GM18870 (cell line): Measurements from ENCODE around the gene MUC20.
"Not testable (repeated sequence)": the region's sequence is repeated elsewhere in the genome, so short reads cannot be mapped to it uniquely, and the experiment has no call there.

ENCODE experiments used
- ATAC-seq: cut with Tn5 transposase; IDR thresholded peaks from one replicate; pipeline ENCODE4 v1.9.1; 2021; ENCODE audit warnings: moderate library complexity; ENCODE audit not compliant: unreplicated experiment

Gene MUC20, protein sequence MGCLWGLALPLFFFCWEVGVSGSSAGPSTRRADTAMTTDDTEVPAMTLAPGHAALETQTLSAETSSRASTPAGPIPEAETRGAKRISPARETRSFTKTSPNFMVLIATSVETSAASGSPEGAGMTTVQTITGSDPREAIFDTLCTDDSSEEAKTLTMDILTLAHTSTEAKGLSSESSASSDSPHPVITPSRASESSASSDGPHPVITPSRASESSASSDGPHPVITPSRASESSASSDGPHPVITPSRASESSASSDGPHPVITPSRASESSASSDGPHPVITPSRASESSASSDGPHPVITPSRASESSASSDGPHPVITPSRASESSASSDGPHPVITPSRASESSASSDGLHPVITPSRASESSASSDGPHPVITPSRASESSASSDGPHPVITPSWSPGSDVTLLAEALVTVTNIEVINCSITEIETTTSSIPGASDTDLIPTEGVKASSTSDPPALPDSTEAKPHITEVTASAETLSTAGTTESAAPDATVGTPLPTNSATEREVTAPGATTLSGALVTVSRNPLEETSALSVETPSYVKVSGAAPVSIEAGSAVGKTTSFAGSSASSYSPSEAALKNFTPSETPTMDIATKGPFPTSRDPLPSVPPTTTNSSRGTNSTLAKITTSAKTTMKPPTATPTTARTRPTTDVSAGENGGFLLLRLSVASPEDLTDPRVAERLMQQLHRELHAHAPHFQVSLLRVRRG

GRCh38 chr3:195720831-195721506 lies at the start of gene MUC20:
MUC20 (plus strand) TSS chr3:195720978; CDS start chr3:195721008, 30 bp downstream.
- not testable (repeated sequence) for ATAC-seq

DNA sequence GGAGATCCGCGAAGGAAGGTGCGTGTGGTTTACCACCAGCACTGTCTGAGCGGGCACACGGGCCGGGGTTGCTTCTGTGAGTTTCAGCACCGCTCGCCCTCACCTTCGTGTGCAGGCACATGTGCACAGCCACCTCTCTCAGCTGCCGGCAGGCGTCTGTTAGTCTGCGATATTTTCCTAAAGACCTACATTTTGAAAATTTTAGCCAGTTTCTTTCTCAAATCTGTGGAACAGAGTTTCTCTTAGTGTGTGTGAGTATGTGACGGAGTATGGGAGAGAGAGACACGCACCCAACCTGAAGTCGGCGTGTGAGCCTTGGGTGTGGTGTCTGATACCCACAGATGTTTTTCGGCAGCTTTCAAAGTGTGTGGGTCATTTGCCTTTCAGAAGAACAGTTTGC lies 49.5 kb upstream of the MUC20 start:
- not testable (repeated sequence) for ATAC-seq

- not testable (repeated sequence) for ATAC-seq
These were observed 47.1 kb upstream of the MUC20 start for GRCh38 chr3:195673711-195674110.

DNA sequence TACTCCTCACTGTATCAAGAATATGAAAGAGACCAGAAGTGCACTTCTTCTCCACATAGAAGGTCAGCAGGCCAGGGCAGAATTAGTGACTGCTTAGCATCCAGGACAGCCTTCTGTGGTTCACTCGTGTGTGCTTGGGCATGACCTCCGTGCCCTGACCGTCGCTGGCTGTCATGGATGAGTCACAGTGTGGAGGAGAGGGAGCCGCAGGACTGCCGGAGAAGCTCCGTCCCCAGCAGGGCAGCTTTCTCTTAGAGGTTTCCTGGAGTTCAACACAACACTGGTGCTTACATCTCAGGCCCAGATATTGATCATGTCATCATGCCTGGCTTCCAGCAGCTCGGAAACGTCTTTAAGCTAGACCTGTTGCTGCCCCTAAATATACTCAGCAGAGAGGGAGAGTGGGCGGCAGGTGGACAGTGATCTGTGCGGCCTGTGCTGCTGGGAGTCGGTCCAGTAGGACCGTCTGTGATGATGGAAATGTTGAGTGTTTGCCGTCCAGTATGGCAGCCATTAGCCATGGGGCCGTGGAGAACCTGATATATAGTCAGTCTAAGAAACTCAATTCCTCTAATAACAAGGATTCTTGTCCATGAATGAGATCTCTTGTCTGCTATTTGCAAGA lies 42.3 kb upstream of the MUC20 start:
- not testable (repeated sequence) for ATAC-seq

- ATAC-seq = not testable (repeated sequence)
These were observed 40.1 kb upstream of the MUC20 start for GRCh38 chr3:195680690-195681089.

DNA sequence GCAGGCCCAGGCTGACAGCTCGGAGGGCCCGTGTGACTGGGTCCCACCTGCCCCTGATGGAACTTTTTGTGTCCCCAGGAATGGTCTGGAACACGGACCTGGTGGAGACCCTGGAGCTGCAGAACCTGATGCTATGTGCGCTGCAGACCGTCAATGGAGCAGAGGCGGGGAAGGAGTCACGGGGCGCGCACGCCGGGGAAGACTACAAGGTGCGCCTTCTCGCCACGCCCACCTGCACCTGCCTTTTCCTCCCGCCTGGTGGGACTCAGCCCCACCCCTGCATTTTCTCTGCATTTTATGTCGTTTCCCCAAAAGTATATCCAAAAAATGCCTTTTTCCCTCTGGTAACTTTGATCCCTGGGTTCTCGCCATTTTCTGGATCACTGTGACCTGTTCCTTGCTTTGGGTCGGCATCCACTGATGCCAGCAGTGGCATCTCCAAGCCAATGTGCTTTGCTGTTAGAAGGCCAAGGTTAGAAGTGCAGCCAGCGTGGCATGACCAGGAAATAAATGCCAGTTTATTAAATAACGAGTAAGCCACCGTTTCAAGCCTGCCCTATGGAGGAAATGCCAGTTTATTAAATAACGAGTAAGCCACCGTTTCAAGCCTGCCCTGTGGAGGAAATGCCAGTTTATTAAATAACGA lies 39.2 kb upstream of the MUC20 start:
- ATAC-seq = not testable (repeated sequence)

DNA sequence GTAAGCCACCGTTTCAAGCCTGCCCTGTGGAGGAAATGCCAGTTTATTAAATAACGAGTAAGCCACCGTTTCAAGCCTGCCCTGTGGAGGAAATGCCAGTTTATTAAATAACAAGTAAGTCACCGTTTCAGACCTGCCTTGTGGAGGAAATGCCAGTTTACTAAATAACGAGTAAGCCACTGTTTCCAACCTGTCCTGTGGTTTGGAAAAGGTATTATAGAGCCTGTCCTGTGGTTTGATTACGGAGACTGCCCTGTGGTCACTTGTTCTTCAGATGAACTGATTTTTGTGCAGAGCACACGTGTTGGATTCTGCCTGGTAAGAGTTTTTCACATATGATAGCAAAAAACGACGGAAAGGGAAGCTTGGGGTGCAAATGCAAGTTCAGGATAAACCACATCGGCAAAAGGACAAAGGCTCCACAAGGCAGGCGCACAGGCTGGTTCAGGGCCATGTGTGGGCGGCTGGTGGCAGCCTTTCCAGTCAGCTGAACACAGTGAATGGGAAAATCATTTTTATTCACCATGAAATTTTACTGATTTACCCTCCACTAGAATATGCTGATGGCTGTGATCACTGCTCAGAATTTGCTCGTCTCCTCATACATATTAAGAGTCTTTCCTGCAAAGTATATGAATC lies 38.6 kb upstream of the MUC20 start:
- ATAC-seq = not testable (repeated sequence)

DNA sequence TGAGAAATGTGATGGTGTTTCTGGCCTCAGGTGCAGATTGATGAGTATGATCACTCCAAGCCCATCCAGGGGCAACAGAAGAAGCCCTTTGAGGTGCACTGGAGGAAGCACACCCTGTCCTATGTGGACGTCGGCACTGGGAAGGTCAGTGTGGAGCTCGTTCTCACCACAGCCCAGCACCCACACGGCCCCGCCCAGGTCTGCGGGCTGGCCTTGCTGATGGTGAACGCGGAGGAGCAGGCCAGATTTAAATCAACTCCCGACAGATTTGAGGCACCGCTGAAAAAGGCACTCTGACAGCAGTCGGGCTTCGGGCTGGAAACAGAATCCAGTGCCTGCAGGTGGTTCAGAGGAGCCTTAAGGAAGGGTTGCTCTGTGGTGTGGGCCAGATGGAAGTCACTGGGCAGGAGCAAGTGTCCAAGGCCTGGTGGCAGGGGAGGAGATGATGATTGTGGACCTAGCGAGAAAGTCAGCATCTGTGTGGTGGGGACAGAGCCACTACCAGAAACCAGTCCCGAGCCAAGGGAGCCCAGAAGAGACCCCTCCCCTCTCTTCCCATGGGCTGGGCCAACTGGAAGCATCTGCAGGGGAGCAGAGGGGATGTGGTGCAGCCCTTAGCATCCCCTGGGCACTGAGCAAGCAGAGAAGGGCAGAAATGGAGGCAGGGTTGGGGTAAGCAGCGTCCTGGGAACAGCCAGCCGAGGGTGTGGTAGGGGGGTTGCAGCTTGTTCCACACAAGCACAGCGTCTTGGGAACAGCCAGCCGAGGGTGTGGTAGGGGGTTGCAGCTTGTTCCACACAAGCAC lies 36.9 kb upstream of the MUC20 start:
- ATAC-seq = not testable (repeated sequence)

DNA sequence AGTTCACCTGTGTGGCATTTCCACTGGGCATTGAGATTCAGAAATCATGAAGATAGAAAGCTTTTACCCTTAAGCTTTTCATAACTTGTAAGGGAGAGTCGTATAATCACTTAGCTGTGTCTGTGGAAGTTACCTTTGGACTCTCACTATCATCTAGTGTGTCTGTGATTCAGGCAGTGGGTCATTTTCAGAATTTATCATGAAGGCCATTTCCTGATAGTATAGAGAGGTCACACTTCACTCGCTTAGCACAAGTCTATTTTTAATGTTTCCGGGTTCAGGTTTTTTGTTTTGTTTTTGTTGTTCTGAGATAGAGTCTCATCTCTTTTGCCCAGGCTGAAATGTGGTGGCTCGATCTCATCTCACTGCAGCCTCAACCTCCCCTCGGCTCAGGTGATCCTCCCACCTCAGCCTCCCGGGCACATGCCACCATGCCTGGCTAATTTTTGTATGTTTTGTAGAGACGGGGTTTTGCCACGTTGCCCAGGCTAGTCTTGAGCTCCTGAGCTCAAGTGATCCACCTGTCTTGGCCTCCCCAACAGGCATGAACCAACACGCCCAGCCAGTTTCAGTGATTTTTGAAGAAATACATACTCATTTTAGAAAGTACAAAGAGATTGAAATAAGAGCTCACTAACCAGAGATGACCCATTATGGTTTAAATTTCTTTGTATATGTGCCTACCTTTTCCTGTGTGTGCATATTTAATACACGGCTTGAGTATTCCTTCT lies 36.1 kb upstream of the MUC20 start:
- peak; percentile 47 for ATAC-seq

- ATAC-seq = not testable (repeated sequence)
These were observed 34.1 kb upstream of the MUC20 start for GRCh38 chr3:195686537-195687208.

- not testable (repeated sequence) for ATAC-seq
These were observed 33.5 kb upstream of the MUC20 start for GRCh38 chr3:195687209-195687760.

- not testable (repeated sequence) for ATAC-seq
These were observed 32.2 kb upstream of the MUC20 start for GRCh38 chr3:195688471-195689183.

DNA sequence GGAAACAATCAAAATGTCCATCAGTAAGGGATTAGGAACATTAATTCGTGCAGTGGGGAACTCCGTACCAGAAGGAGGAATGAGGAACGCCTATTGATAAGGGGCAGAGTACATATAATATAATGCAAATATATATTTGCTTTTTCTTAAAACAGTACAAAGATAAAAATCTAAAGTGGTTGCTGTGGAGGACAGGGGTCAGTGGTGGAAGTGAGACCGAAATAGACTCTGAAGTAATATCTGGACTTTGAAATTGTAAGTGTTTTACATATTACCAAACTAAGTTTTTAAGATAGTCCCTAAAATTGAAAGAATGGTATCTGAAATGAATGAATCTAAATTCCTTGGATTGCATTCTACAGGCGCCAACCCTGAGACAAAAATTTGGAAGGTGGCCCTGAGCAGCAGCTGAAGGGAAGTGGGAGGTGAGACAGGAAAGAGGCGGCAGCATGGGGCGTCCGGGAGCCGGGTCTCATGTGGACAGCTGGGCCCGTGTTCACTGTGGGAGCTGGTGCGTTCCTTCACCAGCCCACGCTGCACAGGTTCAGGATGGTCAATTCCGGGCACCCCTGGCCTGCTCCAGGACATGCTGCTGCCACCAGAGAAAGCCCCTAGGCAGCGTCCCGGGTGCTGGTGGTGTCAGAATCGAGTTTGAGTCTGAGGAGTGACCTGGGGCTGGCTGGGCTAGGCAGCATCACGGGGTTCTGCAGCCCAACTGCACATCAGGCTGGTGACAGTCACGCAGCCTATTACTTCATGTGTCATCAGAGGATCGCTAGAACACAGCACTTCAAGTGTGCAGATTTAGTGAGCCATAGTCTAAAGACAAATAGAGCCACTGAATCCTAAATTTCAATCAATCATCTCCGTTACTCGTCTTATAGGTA lies 31.4 kb upstream of the MUC20 start:
- not testable (repeated sequence) for ATAC-seq

- ATAC-seq = no peak
These were observed 29.8 kb upstream of the MUC20 start for GRCh38 chr3:195690951-195691350.

DNA sequence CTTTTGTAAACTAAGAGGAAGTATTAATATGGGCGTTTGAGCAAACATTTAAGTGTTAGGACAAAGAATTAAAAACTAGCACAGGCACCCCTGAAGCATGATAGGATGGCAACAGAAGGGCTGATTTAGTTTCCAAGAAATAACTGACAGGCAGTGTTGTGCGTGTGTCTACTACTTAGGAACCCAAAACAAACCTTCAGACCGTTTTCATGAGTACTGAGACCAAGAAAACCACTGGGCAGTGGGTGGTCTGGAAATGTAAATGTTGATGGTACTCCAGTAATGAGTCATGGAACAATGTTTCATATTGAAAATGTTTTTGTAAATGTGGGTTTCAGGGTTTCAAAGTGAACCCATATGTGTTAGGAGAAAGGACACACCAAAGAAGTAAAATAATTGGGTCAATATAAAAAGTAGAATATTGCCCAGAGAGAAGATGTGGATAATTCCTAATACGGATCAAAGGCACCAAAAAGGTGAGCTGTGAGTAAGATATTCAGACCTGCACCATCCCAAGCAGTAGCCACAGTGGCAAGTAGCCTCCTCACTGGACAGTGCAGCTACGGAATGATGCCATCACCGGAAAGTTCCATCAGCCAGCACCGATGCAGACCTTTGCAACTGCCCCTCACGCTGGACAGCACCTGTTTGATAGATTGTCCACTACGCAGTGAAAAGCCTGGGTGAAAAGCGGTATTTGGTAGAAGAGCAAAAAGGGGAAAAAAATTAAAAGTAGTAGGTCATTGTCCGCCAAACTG lies 29.0 kb upstream of the MUC20 start:
- ATAC-seq = not testable (repeated sequence)
